ENCODE results near the gene DLG2.
"Not testable (repeated sequence)": the region's sequence is repeated elsewhere in the genome, so short reads cannot be mapped to it uniquely, and the experiment has no call there.

Gene DLG2

GRCh38 chr11:83443880-83444279 lies 2183.3 kb downstream of the DLG2 start:
- DNase-seq (ENCODE audit: low read depth), result not testable (repeated sequence)

GRCh38 chr11:83441601-83442000 lies 2185.5 kb downstream of the DLG2 start:
- no peak for DNase-seq (ENCODE audit: low read depth)

GRCh38 chr11:83441171-83441570 lies 2186.0 kb downstream of the DLG2 start:
- no peak for DNase-seq (ENCODE audit: low read depth)

- DNase-seq (ENCODE audit: low read depth), result no peak
These were observed 2188.7 kb downstream of the DLG2 start for GRCh38 chr11:83438438-83438837.

GRCh38 chr11:83437939-83438338 lies 2189.2 kb downstream of the DLG2 start:
- no peak for DNase-seq (ENCODE audit: low read depth)

GRCh38 chr11:83436855-83437254 lies 2190.3 kb downstream of the DLG2 start:
- DNase-seq (ENCODE audit: low read depth), result no peak

GRCh38 chr11:83434812-83435211 lies 2192.3 kb downstream of the DLG2 start:
- DNase-seq (ENCODE audit: low read depth), result not testable (repeated sequence)

- no peak for DNase-seq (ENCODE audit: low read depth)
These were observed 2199.2 kb downstream of the DLG2 start for GRCh38 chr11:83427943-83428342.

- no peak for DNase-seq (ENCODE audit: low read depth)
These were observed 2199.6 kb downstream of the DLG2 start for GRCh38 chr11:83427501-83427900.

GRCh38 chr11:83425137-83425466 lies 2202.0 kb downstream of the DLG2 start:
- DNase-seq (ENCODE audit: low read depth), result no peak

- no peak for DNase-seq (ENCODE audit: low read depth)
These were observed 2202.6 kb downstream of the DLG2 start for GRCh38 chr11:83424376-83425136.

GRCh38 chr11:83422641-83423040 lies 2204.5 kb downstream of the DLG2 start:
- DNase-seq (ENCODE audit: low read depth), result not testable (repeated sequence)

- DNase-seq (ENCODE audit: low read depth), result no peak
These were observed 2216.3 kb downstream of the DLG2 start for GRCh38 chr11:83410605-83411565.

GRCh38 chr11:83409891-83410290 lies 2217.3 kb downstream of the DLG2 start:
- no peak for DNase-seq (ENCODE audit: low read depth)

GRCh38 chr11:83409476-83409875 lies 2217.7 kb downstream of the DLG2 start:
- no peak for DNase-seq (ENCODE audit: low read depth)

GRCh38 chr11:83408946-83409345 lies 2218.2 kb downstream of the DLG2 start:
- DNase-seq (ENCODE audit: low read depth), result no peak
